Germinal center (tissue), 1 donor: ENCODE results near the gene VPS54.

Source experiments
- DNase-seq: peaks from one replicate; pipeline ENCODE4 v3.0.0; 2012; ENCODE audit warnings: mixed read lengths, low spot score

The VPS54 gene, protein sequence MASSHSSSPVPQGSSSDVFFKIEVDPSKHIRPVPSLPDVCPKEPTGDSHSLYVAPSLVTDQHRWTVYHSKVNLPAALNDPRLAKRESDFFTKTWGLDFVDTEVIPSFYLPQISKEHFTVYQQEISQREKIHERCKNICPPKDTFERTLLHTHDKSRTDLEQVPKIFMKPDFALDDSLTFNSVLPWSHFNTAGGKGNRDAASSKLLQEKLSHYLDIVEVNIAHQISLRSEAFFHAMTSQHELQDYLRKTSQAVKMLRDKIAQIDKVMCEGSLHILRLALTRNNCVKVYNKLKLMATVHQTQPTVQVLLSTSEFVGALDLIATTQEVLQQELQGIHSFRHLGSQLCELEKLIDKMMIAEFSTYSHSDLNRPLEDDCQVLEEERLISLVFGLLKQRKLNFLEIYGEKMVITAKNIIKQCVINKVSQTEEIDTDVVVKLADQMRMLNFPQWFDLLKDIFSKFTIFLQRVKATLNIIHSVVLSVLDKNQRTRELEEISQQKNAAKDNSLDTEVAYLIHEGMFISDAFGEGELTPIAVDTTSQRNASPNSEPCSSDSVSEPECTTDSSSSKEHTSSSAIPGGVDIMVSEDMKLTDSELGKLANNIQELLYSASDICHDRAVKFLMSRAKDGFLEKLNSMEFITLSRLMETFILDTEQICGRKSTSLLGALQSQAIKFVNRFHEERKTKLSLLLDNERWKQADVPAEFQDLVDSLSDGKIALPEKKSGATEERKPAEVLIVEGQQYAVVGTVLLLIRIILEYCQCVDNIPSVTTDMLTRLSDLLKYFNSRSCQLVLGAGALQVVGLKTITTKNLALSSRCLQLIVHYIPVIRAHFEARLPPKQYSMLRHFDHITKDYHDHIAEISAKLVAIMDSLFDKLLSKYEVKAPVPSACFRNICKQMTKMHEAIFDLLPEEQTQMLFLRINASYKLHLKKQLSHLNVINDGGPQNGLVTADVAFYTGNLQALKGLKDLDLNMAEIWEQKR

DNA sequence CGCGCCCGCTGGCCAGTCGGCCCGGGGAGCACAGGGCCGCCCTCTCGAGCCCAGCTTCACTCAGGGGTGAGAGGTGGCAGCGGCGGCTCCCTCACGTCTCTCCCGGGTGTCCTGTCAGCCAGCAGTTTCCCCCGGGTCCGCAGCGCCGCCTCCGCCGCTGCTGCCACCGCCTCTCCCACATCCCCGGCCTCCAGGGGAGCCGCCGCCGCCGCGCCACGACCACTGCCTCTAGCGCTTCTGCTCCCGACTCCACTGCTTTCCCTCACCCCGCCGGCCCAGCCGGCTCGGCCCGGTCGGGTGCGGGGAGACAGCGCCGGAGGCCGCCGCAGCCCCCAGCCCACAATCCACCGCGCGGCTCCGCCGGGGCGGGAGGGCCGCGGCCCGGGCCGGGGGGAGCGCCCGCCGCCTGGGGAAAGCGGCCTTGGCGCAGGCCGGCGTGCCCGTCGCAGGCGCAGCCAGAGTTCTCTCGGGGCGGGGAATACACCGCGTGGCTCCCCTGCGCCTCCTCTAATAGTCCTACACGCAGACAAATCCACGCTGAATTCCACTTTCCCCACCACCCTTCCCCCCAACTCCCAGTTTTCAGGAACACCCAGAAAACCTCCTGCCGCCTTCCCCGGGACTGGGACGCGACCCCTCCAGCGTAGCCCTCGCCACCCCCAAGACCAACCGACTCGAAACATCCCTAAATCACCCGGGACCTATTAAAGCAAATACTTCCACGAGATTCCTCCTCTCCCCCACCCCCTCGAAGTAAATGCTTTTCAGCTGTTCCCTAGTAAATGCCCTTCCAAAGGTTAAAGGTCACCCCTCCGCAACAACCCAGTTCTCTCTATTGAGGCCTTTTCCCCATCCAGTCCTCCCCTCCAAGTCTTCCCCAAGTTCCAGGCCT, at the start of gene VPS54:
TSS of gene VPS54 (minus strand) at position 346 of the 892 bp plus-strand sequence. CDS start 35,429 bp downstream, outside the sequence.
- DNase-seq: peak; percentile 71

DNA sequence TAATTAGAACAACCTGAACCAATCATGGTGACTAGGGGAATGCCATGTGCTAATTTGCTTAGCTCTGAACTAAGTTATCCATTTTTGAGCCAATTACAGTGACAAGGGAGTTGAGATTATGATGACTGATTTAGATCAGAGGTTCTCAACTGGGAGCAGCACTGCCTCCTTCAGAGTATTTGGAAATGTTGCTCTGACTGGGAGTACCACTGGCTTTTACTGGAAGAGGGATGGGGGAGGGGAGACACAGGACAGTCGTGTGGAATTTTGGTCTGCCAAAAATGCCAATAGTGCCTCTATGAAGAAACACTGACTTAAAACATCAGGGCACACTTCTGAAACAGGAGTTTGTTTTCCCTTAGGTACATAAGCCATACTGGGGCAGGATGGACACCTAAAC, 48.1 kb upstream of the VPS54 start:
- no peak for DNase-seq

DNA sequence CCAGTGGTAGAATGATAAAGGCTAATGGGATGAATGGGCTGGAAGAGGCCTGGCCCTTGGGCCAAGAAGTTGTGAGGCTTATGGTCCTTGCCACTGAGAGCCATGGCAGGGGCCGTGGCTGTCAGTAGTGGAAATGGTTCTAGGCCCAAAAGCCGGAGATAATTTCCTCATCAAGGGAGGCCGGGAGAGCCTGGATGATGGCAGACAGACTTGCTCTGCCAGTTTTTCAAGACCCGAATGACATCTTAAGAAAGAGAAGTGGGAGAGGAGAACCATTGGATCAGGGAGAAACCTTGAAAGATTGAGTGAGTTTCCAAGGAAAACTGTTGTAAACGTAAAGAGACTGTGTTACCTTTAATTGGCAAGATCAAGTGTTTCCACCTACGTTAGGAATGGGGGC, 46.3 kb upstream of the VPS54 start:
- DNase-seq: no peak

DNA sequence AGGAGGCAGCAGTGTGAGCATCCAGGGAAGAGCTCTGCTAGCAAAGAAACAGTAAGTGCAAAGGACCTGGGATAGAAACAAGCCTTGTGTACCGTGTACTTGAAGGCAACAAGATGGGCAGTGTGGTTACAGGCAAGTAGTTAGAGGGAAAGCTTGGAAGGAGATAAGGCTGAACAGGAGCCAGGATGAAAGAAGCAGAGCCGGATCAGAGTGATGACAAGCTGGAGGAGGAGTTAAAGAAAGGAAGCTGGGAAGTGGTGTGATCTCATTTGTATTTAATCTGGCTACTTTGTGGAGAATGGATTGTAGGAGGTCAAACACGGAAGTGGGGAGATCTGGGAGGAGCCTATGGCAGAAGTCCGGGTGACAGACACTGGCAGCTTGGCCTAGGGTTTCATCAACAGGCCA, 44.7 kb upstream of the VPS54 start:
- no peak for DNase-seq

DNA sequence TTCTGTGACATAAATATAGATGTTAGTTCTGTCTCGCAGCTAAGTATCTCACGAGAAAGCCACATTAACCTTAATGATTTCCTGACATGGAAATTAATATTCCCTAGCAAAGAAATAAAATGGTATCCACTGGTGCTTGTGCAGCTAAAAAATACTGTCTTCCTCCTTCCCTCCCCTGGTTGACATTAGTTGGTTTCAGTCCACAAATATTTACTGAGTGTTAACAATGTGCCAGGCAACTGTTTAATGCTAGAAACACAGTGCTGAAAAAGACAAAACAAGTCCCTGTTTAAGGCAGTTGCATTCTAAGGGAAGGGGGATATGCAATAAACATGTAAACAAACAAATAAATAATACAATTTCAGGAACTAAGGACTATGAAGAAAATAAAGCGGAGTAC, 44.2 kb upstream of the VPS54 start:
- peak; percentile 10 for DNase-seq

DNA sequence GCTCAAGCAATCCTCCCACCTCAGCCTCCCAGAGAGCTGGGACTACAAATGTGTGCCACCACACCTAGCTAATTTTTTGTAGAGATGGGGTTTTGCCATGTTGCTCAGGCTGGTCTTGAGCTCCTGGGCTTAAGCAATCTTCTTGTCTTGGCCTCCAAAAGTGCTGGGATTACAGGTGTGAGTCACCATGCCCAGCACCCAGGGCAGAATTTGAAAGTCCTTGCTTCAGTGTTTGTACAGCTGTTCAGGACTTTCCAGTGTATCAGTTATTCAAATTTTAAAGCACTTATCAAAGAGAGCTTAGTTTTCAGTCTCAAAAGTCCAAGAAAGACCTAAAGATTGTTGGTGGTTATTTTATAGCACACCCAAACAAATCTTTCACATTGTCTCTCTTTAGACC, 43.6 kb upstream of the VPS54 start:
- DNase-seq: no peak

DNA sequence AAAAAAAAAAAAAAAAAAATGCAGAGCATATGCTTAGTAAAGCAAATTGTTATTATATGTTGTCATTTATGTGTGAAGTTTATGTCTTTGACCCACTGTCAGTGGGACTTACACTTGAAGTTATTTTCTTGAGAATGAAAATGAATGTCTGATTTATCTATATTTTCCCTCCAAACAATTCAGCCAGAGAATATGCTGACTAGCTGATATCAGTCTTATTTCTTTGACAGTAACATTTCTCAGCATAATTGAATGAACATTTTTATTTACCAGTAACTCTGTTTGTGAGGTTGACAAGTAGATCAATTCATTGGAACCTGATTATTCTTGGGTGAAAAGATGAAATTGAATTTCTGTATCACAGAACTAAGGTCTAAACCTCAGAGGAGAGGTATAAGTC, 40.0 kb upstream of the VPS54 start:
- no peak for DNase-seq

DNA sequence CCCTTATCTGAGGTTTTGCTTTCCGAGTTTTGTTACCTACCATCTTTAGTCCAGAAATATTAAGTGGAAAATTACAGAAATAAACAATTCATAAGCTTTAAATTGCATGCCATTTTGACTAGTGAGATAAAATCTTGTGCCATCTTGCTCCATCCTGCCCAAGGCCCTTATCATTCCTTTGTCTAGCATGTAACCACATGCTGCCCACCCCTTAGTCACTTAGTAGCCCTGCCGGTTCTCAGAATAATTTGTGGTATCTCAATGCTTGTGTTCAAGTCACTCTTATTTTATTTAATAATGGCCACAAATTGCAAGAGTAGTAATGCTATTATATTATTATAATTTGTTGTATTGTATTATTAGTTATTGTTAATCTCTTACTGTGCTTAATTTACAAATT, 36.8 kb upstream of the VPS54 start:
- no peak for DNase-seq

DNA sequence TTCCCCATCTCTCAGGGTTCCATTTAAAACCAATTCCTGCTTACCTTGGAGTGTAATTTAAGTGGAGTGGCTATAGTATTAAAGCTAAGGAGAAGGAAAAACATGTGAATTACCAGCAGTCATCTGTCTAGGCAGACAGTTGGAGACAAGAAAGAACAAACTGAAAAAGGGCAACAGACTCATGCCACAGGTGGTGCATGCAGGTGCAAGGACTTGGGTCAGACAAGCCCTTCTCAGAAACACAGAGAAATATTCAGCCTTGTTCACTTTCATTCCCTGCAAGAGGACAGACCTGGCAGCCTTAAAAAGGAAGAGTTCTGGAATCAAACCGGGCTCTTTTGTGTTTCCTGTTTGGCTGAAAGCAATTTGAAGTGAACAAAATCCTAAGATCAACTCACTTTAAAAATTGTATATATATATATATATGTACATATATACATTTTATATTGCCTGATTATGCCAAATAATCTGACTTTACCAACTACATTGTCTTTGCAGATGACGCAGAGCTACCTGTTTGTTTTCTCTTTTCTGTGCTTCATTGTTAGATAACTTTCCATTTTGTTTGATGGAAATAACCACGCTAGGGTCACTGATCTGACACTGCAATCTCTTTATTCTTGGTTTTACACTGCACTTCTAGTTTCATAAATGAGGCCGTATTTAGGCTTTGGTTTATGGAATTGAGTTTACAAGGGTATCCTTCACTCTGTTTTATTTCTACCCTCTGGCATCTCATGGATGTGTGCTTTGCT, 35.1 kb upstream of the VPS54 start:
- DNase-seq: no peak

DNA sequence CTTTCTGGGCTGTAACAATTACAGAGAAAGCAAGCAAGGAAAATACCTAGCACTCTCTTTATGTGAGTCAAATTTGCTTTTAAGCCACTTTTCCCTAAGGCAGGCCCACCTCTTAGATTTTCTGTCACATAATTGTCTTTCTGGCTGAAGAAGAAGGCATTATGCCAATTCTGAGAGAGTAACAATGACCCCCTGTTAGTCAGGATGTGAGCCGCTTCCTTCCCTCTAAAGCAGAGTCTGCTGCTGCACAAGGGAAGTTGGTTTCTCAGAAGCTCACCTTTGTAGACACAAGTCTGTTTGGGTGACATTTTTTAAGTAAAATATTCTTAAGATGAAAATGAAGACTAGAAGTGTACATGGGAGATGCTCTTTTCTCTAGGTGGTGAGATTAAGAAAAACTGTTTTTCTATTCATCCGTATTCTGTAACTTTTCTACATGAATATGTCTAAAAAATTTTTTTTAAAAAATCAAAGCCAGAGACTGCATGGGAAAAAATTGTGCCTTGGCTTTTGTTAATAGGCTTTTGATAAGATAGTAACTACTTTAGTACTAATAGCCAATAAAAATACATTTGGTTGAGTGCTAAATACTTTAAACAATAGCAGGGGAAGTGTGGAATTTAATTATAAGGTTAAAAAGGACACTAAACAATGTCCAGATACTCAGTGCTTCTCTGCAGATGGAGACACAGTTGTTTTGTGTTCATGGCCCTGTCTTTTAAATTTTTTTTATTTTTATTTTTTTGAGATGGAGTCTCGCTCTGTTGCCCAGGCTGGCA, 33.4 kb upstream of the VPS54 start:
- DNase-seq: no peak

DNA sequence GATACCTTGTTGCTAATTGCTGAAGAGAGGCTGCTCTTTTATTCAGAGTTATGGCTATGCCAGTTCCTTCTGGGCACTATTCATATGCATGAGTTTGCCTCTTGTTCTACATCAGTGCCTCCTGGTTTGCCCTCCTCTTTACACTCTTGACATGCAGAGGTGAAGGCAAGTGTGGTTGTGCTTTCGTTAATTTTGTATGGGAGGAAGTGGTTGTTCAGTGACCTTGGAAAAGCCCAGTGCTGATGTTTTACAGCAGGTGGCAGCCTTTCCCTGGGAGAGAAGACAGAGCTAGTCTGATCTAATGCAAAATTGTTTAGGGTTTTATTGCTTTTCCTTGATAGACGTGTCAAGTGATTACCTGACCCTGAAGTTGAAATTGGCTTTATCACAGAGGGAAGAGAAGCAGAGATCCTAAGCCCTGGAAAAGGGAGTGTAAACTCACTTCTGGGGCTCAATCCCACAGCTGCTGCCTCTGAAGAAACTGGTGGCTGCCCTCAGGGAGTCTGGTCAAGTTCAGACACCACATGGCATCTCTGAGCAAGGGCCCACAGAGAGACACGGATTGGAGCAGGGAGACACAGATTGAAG, 30.5 kb upstream of the VPS54 start:
- DNase-seq: peak; percentile 76

DNA sequence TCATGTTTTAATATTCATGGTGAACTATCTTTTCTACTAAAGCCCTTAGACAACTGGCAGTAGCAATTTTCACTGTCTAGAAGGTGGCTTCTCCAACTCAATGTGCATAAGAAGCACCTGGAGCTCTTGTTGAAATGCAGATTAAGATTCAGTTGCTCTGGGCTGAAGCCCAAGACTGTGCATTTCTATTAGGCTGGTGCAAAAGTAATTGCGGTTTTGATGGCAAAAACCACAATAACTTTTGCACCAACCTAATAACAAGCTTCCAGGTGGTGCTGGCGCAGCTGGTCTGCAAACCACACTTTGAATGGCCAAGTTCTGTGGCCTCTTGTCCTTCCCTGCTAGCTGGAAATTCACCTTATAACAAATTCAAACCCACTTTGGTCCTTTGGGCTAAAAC, 26.7 kb upstream of the VPS54 start:
- no peak for DNase-seq

DNA sequence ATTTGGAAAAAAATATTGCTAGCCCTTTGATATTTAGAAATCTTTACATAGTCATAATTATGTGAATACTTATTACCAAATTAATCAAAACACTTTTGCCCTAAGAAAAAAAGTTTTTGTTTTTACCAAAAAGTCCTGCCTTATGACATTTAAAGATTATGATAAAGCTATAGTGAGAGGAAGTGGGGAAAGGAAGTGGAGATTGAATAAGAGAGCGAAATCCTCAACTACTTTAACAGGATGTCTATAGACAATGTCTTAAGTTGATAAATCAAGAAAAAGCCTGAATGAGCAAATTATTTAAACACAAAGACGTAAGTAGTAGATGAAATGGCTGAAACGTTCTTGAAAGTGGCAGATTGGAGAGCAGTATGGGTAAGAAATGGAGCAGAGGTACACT, 20.9 kb upstream of the VPS54 start:
- DNase-seq: no peak

DNA sequence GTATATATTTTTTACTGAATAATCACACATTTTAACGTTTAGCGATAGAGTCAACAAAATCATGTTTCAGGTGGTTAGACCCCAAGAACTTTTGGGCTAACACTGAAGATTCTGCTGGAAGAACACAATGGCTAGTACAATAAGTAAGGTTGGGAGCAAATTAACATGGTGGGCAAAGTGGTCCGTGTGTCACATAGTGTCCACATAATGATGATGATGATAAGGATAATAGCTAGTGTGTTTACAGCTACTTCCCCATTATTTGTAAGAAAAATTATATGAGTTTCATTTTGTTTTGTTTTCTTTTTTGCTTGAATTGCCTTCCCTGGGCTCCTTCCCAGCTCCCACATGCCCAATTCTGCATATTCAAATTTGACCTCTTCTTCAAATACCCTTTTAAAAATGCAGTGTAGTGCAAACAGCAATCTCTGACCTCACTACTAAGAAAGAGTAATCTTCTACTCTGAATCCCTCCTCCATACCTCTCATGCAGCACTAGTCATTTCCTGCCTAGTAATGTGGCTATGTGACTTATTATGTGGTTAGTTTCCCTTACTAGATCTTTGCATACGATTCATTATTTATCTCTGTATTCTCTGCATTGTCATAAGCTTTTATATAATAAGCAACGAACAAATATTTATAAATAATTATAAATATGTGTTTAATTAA, 16.9 kb upstream of the VPS54 start:
- no peak for DNase-seq

DNA sequence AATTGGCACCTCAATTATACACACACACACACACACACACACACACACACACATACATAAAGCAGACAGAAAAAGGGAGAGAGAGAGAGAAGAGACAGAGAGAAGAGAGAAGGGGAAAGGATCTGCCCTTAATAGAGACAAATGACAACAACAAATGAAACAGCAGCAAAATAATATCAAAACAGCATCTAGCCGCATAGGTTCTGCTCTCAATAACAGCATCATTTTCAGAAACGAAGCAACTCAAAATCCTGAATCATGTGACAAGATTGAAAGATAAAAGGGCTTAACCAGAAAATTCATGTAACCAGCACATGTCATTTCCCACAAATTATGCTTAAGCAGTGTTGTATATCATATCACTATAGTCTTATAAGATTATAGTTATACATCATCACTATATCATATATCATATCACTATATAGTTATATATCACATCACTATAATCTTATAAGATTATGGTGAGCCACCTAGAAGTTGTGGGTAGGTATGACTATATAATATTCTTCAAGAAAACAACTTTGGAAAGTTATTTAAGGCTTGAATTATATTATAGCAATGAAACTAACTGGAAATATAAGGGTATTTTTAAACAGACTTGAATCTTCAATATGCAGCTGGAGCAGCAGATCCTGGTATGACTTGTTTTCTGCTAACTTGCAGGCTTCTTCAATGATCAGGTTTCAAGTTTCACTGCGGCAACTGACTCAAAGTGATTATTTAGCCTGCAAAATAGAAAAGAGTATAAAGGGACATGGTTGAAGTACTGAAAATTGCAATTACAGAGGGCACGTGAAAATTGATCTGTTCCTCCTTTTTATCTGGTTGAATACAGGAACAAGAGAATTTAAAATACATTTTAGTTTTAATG, 16.1 kb upstream of the VPS54 start:
- no peak for DNase-seq

DNA sequence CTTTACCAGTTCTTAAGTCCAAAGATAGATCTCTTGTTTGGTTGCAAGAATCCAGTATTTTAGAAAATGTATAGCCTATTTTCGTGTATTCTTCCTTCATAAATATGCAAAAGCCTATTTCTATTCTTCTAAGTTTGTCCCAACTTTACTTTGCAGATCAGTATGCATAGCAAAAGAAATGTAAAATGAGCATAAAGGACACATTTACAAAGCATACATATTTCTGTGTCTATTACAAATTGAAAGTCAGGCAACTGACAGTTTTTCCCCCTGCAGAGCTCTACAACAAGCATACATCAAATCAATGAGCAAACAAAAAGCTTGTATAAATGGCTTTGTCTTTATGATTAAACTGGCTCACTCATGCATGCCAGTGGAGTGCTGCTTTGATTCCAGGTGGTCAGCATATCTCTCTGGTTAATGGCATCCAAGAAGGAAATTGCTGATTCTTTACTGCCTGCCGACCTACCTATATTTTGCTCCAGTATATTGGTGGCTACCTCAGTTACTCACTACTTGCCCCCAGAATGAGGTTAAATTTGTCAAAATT, 10.0 kb upstream of the VPS54 start:
- DNase-seq: no peak

DNA sequence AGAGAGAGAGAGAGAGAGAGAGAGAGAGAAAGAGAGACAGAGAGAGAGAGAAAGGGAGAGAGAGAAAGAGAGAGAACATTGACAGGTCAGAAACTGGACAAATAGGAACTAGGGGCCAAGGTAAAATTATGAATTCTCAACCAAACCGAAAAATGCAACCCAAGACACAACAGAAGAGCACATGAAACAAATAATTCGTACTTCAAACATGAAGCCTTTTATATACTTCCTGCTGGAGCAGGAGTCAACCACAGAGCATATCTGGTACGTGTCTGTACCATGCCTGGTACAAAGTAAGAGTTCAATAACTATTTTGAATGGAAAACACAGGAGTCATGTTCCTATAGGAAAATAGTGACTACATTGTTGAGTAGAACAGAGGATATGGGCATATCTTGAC, 6.5 kb upstream of the VPS54 start:
- no peak for DNase-seq

DNA sequence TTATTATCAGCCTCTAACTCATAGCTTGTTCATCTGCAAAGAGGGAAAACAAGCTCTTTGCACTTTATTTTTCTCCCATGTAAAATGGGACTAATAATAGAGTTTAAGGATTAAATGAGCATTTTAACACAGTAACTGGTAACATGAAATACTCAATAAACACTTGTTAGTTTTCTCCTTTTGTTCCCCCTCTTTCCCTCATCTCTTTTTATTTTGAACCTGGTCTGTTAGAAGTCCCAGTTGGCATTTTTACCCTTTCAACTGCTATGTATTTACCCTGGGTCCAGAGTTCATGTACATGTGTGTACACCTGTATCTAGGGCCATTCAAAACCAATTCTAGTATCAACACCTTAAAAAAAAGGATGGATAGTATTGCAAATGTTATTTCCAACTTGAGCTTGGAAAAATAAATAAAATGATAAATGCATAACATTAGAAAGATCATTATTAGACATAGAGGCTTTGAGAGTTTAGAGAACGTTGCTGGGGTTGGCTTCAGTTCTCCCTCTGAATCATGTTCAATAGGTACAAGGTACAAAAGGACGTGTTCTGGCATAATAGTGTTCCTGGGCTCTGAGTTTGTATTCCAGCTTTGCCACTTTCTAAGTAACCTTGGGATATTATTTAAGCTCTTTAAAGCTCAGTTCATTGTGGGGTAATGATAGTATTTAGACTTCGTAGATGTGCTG, 5.2 kb upstream of the VPS54 start:
- DNase-seq: no peak
